Subcutaneous adipose tissue (tissue), 4 donors: ENCODE results near the gene UBAC2. TPM values are rescaled to one million over a fixed set of nuclear protein-coding genes. Genes with fewer than 3 reads are reported as not detected.

Experiments used
- total RNA-seq, 4 donors: library from RNA; depleted of rRNA; stranded (reverse); fragments of >200 nt; gene quantifications; one replicate each; pipeline ENCODE4 v1.1.0, GENCODE V29; 2016
- TF ChIP-seq, protein P1 (sequence below): fragments of 450-650 bp; IDR thresholded peaks from one replicate; pipeline ENCODE4 v1.5.1; 2016; ENCODE audit warnings: low read depth, mild to moderate bottlenecking, control low read depth, antibody characterized with exemption, moderate library complexity

Gene UBAC2
- total RNA-seq, 4 donors from 2014 or later: 47.4 to 73.3 (median 65.8) TPM

DNA sequence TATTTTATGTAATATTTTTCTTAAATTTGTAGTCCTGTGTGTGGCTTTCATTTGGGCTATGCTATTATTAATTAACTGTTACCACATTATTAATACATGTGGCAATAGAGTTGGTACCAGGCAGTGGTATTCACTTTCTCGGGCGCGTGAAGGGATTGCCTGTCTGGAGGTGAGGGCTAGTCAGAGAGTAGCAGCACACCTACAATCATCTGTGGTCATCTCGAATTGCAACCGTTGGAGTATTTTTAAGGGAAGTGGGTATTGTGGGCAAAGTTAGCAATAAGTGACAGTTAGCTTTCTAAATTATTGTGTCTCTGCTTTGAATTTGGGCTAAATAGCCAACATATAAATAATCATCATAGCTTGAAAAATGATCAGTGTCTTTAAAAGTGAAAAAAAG is 77.5 kb downstream of the UBAC2 start:
- TF ChIP-seq, protein P1, sequence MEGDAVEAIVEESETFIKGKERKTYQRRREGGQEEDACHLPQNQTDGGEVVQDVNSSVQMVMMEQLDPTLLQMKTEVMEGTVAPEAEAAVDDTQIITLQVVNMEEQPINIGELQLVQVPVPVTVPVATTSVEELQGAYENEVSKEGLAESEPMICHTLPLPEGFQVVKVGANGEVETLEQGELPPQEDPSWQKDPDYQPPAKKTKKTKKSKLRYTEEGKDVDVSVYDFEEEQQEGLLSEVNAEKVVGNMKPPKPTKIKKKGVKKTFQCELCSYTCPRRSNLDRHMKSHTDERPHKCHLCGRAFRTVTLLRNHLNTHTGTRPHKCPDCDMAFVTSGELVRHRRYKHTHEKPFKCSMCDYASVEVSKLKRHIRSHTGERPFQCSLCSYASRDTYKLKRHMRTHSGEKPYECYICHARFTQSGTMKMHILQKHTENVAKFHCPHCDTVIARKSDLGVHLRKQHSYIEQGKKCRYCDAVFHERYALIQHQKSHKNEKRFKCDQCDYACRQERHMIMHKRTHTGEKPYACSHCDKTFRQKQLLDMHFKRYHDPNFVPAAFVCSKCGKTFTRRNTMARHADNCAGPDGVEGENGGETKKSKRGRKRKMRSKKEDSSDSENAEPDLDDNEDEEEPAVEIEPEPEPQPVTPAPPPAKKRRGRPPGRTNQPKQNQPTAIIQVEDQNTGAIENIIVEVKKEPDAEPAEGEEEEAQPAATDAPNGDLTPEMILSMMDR: no peak

DNA sequence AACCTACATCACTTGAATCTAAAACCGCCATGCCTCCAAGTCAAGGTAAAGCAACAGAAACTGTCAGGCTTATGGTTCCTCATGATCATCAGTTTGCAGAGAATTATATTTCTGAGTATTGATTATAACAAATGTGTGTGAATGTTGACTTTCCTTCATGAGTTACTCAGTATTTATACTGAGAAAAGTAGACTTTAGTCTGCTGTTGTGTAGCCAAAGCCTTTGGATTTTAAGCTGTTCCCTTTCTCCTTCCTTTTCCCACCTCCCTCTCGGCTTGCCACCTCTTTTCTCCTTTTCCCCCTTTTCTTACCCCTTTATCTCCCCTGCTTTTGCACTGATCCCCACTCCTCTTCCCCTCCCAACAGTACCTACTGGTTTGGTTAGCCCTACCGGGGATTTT is 78.2 kb downstream of the UBAC2 start:
- TF ChIP-seq, protein P1: no peak

DNA sequence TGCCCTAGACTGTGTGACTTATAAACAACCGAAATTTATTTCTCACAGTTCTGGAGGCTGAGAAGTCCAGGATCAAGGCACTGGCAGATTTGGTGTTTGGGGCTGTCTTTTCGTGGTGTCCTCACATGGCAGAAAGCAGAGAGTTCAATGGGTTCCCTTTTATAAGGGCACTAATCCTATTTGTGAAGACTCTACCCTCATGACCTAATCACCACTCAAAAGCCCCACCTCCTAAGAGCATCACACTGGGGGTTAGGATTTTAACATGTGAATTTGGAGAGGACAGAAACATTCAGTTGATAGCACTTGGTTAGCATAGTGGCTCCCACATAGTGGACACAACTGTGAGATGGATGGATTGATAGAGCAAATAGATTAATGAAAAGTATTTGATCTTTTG is 79.0 kb downstream of the UBAC2 start:
- TF ChIP-seq, protein P1: no peak

DNA sequence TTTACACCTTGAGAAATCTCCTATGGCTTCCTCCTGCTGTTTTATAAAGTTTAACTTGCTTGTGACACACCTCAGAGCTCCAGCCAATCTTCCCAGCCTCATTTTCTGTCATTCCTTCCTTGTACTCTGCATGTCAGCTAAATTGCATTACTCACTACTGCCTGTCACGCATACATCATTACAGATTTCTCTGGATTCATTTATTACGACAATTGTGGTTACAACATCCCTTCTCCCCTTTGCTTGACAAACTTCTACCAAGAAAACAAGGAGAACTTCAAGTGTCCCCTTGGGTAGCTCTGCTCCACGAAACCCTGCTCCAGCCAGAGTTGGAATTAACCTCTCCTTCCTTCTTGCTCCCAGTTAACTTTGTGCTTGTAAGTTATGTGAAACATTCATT is 79.5 kb downstream of the UBAC2 start:
- TF ChIP-seq, protein P1: no peak

DNA sequence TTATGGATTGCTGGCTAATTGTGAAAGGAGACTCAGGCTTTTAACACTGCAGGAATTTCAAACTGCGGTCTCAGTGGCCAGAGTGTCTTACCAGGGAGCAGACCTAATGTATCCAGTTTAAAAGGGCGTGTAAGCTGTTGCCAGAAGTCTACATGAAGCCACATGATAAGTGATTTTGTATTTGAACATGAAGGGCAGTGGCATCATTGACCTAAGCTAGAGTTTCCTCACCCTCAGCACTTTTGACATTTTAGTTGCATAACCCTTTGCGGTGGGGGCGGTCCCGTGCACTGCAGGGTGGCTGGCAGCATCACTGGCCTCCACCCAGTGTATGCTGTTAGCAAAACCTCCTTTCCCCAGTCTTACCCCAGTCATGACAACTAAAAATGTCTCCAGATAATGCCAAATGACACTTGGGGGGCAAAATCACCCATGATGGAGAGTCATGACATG is 81.2 kb downstream of the UBAC2 start:
- TF ChIP-seq, protein P1: no peak

DNA sequence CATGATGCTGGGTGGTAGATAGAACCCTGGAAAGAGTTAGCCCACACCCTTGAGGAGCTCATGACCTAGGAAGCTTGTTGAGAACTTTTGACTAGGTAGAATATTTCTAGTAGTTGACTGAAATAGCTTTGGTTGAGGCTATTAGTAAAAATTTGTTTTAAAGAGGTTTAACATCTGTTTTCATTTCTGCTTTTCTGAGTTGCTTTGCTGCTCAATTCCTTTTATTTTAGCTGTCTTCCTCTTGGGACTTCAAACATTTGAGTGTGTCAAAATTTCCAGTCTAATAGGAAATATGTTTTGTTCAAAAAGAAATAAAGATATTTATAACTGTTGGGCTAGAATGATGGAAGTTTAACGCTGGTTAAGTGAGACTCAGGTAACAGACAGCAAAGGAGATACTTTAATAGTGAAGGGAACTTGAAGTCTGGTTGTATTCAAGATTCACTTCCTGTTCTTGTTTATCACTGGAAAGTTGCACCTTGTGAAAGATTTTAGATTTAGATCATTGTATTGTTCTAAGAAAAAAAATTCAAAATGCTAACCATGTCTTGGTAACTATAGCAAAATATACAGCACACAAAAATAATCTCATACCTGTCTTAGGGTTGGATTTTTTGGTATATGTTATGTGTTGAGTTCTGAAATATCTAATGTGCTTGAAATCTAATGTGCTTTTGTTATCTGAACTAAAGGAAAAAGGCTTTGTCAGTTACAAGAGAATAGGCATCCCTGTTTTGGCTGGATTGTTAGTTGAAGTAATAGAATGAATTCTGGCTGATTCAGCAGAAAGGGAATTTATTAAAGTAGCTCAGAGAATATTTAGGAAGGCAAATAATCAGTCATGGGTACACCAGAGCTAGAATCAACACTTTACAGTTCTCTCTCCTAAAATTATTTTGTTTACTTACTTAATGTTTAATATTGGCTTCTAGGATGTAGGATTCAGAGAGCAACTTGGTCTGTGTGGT is 81.9 kb downstream of the UBAC2 start:
- TF ChIP-seq, protein P1: no peak

DNA sequence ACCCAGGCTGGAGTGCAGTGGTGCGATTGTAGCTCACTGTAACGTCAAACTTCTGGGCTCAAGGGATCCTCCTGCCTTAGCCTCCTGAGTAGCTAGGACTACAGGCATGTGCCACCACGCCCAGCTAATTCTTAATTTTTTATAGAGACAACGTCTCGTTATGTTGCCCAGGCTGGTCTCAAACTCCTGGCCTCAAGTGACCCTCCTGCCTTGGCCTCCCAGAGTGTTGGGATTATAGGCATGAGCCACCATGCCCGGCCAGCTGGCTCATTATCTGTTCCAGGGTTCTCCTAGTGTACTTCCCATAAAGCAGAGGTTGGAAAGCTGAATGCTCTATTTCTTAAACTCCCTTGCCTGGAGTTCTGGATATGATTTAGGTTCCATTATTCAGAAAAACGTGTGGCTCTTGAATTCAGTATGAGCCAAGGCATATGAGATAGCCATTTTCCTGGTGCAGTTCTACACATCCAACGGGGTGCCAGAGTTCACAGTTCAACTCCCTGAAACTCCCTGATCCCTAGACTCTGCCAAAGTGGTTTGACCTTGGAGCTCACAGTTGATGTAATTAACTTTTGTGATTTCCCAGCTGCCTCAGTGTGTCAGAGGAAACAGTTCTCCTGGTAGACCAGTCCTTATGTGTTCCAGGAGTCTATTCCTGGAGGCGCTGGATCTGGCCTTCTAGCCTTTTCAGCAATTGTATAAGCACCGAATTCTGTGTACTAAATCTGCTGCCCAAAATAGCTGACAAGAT is 85.0 kb downstream of the UBAC2 start:
- TF ChIP-seq, protein P1: no peak
